ENCODE data around the gene PDGFRA.

PDGFRA gene

DNA sequence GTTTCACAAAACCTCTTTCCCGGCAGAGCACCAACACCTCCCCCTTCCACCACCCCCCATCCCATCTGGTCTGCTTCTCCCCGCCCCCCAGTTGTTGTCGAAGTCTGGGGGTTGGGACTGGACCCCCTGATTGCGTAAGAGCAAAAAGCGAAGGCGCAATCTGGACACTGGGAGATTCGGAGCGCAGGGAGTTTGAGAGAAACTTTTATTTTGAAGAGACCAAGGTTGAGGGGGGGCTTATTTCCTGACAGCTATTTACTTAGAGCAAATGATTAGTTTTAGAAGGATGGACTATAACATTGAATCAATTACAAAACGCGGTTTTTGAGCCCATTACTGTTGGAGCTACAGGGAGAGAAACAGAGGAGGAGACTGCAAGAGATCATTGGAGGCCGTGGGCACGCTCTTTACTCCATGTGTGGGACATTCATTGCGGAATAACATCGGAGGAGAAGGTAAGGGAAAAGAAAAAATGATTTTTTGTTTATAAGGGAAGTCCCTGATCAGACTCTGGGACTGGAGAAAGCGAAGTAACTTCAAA lies at the start of gene PDGFRA:
PDGFRA (plus strand) TSS at position 333 of the 541 bp plus-strand sequence. CDS start 29,476 bp downstream, outside the sequence.
- DNase-seq = peak; percentile 87

DNA sequence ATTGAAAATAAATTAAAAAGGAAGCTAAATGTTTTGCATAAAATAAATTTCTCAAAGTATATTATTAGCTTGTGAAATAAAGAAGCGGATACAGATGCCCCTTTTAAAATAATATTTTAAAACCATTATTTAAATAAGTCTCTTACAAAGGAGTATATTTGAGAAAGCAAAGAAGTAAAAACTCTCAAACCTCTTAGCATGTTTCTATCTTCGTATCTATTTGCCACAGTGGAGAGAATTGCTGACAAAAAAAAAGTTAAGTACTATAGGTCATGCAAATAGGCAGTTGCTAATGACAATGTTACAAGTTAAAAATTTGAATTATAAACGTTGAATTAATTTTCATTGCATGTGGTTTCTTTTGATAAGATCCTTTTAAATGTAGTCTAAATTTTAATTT lies 44.5 kb upstream of the PDGFRA start:
- DNase-seq = no peak

DNA sequence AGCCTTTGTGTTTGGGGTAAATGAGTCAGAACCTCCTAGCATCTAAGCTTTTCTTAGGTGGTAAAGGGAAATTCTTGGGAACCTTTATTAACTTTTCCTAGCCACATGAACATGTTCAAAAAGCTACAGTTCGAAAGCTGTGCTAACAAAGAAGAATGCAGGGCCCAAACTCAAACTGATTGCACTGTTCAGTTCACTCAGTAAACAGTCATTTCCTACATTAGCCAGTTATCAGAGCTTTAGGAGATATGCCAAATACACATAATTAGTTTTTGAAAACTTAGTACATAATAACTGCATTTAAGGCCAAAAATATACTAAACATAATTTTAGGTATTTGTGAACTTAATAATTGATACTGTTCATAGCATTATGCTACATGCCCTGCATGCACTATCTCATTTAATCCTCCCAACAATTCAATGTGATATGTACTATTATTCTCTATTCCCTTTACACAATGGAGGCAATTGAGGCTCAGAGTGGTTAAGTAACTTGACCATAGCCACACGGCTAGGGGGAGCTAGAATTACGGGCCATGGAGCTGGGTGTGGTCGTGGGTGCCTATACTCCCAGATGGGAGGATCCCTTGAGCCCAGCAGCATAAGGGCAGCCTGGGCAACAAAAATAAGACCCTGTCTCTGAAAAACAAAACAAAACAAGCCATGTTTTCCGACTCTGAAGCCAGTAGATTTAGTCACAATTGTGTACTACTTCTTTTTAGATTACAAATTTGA lies 43.9 kb upstream of the PDGFRA start:
- no peak for DNase-seq

DNA sequence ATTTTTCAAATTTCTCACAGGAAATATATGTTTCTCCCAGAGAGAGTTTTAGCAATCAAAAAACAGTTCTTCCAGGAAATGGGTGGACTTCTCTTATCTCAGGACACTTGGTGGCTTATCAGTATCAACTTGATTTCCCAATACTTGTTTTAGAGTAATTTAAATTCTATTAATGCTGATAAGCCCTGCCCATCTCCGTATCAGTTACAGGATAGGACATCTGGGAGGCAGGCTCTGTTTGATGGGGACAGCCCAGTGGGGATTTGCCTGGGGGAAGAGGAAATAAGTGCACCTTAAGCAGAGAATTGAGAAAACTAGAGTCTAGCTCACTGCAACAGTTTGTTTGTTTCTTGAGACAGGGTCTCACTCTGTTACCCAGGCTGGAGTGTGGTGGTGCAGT lies 43.2 kb upstream of the PDGFRA start:
- no peak for DNase-seq

DNA sequence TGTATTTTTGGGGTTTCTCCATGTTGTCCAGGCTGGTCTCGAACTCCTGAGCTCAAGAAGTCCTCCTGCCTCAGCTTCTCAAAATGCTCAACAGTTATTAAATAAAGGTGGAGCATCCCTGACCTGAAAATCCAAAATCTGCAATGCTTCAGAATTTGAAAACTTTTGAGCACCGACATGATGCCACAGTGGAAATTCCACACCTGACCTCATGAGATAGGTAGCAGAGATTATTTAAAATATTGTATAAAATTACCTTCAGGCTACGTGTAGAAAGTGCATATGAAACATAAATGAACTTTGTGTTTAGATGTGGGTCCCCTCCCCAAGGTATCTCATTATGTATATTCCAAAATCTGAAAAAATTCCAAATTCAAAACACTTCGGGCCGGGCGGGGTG lies 42.7 kb upstream of the PDGFRA start:
- DNase-seq = no peak

DNA sequence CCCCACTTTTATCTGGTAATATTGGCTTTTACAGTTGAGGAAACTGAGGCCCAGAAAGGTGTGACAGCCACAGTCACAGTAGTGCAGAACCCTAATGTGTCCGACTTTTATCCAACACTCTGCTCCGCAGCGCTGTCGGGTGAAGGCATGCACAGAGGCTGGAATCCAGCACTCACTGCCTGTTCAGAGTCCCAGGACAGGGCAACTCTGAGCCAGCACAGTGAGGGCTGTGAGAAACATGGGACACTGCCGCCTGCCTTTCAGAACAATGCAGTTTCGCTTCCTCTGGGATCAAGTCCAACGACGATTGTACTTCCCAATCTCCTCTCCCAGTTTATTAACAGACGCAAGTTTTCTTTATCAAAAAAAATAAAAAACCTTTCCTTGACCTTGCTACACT lies 41.9 kb upstream of the PDGFRA start:
- DNase-seq = no peak

DNA sequence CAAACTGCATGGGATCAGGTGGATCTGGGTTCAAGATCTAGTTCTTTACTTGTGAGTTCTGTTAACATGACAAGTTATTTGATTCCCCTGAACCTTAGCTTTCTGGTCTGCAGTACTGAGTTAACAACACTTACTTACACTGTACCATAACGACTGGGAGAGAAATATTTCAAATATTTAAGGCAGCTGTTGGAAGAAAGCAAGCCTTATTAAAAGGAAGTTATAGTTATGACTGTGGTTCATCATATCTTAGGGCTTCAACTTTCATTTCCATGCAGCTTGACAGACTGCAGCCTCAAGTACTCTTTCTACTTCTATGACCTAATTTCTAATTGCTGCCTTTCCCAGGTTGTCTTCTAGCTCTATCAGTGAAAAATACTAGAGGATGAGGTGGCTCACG lies 40.0 kb upstream of the PDGFRA start:
- DNase-seq = no peak

DNA sequence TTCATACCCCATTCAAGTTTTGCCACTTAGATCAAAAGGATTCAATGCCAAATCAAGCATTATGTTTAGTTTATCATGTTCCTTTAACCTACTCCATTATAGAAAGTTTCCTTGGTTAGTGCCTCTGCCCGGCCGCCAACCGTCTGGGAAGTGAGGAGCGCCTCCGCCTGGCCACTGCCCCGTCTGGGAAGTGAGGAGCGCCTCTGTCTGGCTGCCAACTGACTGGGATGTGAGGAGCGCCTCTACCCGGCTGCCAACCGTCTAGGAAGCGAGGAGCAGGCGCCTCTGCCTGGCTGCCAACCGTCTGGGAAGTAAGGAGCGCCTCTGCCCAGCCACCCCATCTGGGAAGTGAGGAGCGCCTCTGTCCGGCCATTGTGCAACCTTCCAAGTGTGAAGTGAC lies 36.3 kb upstream of the PDGFRA start:
- DNase-seq = no peak

DNA sequence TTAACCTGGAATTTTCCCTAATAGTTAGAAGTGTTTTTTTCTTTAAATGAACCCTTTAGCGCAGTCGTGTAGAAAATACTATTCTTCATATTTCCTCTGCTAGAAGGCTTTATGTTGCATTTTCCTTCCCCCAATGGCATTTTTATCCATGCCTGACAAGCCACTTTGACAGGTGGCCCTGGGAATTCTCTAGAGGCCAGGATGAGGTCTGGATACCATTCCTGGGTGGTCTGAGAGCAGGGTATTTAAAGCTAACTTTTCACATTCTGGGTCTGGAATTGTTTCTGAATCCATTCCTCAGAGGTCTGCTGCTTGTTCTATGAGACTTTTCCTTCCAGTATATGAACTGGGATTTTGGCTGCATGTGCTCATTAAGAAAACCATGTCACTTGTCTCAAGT lies 31.2 kb upstream of the PDGFRA start:
- no peak for DNase-seq

DNA sequence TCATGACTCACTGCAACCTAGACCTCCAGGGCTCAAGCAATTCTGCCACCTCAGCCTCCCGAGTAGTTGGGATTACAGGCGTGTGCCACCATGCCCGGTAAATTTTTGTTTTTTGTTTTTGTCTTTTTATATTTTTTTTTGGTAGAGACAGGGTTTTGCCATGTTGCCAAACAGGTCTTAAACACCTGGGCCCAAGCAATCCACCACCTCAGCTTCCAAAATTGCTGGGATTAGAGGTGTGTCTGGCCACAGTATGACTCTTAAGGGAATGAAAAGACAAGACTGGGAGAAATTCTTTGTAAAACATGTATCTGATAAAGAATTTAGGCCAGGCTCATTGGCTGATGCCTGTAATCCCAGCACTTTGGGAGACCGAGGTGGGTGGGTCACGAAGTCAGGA lies 29.2 kb upstream of the PDGFRA start:
- DNase-seq = no peak

DNA sequence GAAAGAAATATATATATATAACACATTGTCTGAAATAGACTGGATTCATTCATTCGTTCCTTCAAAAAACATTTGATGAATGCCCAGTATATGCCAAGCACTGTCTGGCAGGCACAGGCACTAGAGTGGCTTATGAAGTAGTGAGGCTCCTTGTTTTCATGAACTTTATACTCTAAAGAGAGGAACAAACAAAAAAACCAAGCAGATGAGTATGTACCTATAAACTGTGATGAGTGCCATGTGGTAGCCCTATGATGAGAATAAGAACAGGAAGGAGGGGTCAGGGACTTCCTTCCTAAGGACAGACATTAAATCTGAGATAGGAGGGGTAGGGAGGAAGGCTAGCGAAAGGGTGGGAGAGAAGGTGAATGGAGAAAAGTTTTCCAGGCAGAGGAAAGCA lies 19.5 kb upstream of the PDGFRA start:
- DNase-seq = no peak

DNA sequence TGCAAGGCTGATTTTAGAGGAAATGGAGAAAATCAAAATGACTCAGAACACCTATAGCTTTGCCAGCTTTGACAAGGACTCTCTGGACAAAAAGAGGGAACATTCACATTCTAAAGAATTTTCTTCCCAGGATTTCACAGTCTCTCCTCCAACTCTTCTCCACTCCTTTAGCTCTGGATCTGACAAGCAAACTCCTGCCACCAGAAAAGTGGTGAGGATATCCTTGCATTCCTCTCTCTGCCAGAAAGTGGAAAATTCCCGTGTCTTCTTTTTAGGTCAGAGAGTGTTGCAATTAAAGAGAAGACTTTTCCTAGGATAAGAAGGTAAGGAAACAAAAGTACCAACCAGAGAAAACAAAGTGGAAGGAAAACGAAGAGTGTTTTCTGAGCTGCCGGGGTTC lies 16.1 kb upstream of the PDGFRA start:
- no peak for DNase-seq

DNA sequence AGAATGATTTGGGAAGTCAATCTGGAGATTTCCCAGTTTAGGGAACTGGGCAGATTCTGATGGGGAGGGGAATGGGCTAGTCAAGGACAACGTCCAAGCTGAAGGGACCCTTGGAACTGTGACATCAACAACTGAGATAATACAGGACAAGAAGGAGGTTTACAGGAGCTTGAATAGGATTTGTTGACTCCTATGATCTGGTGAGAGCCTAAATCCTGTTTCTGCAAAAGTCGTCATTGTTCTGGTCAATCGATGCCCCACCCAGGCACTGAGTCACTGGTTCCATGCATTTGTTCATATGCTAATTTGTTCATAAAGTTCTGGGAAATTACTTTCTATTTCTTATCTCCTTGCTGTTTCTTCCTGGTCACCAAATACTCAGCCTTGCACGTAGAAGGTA lies 15.3 kb upstream of the PDGFRA start:
- no peak for DNase-seq

DNA sequence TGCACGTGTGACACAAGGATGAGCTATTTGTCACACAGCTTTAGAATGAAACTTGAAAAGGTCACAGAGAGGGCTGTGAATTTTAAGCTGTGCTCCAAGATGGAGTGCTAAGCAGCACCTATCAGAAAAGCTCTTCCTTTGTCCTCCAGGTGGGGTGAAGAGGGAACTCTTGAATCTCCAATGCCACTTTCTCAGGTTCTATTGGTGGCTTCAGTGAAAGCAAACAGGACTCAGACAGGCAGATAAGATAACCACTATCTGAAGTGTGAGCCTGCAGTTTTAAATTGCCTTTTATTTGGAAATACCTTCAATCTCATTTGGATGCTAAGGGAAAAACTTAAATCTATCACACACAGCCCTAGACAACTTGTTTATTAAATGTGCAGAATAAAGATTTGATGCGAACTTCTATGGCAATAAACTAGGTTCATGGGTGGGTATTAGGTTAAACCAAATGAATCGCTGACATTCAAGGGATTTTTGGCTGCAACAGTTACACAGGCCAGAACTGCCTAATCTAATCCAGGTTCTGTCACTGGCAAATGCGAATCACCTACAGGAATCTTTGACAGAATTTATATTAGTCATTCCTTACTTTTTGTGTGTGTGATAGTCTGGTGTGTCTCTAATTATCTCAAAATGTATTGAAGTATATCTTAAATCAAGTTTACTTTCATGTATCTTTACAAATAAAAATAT lies 13.6 kb upstream of the PDGFRA start:
- no peak for DNase-seq

DNA sequence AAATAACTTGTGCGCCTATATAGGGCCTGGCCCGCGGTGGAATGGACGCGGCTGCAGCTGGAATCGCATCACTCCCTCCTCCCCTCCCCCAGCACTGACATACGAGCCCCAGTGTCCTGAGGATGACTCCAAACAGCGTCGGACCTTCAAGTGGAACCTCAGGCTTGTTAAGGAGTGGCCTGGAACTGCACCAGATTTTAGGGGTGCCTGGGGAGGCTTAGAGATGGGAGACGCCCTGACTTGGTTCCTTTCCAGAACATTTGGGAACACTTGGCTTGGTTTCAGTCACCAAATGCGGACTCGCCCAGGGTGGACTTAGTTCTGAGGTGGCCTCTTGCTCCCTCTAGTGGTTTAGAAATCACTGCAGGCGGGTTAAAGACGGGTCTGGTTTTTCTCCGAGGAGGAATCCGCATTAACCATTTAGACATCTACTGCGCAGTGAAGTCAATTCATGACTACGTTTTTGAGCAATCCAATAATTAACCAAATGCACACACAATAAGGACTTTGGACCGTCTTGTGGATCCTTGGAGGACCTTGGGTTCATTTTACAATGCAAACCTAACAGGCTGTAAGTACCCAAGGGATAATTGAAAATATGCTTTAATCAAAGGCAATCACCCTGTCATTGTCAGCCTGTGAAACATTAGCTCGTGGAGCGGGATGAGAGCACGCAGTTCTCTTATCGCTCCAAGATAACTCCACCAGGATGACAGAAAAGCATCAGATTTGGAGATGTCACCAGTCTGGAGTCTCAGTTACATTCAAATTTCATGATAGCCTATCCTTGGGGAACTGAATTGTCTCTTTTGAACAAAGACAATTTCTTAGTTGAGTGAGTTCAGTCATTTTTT lies 11.2 kb upstream of the PDGFRA start:
- peak; percentile 91 for DNase-seq

DNA sequence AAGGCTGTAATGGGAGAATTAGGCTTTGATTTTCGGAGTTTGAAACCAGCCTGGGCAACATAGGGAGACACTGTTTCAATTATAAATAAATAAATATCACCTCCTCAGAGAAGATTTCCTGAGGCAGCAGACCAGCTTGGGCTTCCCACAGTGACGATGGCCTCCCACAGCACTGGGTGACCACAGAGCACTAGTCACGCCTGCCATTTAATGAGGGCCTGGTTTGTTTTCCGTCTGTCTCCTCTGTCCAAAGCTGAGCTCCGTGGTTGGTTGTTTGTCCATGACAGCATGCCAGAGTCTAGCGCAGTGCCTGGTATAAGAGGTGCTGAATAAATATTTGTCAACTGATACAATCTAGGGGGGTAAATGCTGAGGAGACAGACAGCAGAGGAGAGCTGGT lies 10.4 kb upstream of the PDGFRA start:
- no peak for DNase-seq

DNA sequence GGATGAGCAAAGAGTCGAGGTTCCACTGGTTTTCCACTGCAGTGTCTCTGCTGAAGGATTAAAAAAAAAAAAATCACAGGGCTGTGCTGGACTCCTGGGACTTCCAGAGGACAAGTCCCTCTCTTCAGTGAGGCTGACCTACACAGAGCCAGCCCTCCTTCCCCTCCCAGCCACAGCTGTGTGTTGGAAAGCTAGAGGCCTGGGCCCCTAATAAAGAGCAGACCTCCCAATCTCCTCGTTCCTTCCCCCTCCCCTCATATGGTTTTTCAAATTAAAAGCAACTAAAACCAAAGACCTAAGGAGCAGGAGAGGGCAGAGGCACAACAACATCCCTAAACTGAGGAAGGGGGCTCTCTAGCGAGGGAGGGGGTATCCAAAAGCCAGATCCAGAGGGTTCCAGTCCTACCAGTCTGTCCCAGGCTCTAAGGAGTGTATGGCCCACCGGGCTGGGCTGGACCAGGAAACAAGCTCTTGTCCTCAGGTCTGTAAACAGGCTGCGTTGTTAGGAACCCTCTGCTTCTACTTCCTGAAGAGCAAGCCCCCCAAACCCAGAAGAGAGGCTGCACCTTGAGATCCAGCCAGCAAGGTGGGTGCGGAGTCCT lies 4.0 kb upstream of the PDGFRA start:
- DNase-seq = peak; percentile 73

DNA sequence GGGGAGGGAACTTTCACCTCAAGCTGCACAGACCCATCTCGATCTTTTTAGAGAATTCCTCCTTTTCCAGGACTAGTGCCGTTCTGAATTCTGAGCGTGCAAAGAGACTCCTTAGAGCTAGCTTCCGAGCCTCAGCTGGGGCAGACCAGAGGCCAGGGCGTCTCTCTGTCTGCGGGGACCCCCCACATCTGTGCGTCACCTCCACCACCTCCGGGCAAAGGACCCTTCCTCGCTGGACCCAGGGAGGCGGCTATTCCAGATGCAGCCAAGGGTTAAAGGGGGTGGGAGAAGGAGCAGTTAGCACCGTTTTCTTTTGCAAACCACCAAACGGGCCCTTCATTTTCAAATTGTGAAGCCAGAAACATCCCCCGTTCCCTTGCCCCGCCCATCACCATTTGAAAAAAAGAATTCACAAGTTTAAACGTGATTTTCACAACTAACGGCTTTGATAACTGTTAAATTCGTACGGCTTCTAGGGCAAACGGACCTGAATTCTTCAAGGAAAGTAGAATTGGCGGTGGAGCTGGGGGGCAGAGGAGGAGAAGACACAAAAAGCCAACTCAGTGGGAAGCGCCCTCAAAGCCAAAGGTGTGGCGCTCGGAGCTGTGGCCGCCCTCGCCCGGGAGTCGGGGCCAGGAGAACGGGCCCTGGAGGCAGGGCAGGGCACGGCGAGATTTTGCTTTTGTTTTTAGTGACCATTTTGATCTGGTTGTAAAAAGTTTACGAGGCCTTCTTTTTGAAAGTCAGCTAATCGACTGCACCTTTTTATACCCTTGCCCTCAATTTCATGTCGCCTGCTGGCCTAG lies 3.3 kb upstream of the PDGFRA start:
- DNase-seq = peak; percentile 70

DNA sequence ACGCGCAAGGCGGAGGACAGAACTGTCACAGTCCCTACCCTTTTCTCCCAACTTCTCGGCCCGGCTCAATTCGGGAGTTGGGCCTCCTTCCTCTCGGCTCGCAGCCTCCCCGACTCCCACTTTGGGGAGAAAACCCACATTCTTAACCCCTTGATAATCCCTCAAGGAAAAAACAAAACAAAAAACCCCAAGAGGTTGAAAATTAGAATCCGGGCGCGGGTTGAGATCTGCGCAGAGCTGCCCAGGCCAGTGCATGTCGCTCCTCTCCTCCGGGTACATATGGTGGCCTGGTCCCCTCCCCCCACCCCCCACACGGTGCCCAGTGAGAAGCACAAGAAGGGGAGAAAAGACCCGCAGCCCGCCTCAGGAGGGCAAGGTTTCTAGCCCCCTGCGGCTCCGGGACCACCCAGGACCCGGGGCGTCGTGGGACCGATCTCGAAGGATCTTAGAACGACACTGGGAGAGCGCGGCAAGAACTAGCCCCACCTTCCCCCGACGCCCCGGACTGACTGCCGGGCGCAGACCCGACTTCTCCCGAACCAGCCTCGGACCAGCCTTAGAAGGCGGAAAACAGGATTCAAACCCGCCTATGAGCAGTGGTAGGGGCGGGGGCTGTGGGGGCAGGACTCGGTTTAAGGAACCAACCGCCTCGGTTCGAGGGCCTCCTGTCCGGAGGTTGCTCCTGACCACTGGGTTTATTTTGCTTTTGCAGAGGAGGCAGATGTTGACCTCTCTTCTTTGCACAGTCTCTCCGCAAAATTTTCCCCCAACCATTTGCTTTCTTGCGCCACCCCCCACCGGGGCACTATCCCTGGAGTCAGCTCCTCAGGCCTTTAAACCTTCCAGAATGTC lies 2.5 kb upstream of the PDGFRA start:
- peak; percentile 85 for DNase-seq

DNA sequence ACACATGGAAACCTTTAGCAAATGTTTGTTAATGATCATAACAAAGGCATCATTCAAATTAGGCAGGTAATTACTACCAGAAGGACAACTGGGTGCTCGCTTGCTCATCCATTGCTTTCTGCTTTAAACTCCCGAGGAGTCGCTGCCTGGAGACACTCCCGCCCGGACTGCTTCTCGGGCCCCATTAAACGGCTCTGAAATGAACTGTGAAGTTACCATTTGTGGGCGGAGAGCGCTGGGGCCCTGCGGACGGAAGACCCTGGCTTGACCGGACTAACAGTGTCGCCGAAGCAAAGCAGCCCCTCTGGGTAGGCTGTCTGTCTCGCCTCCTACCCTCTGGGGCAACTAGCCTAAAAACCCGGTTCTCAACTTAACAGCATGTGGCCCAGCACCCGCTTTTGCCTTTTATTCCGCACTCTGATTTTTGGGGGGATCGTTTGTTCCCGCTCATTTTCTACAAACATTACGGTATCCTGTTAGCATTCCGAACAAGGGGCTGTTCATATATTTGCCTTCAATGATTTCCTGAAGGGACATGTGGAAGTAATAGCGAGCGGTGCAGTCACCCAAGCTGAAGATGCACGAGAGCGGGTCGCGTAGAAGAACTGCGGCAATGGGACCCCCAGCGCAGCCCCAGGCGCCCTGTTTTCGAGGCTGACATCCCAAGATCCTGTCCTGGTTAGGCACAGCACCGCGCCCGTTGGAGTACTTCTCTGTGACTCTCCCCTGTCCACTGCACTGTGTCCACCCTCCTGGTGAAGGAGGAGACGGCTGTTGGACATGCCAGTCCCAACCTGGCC lies 1.6 kb upstream of the PDGFRA start:
- DNase-seq = peak; percentile 85
